Smooth muscle cell (in vitro differentiated cells): ENCODE results near the gene CACNA1F. TPM values are rescaled to one million over a fixed set of nuclear protein-coding genes. Genes with fewer than 3 reads are reported as not detected.

Source experiments
- DNase-seq: peaks from one replicate; lab custom pipeline; 2025; ENCODE audit not compliant: unreplicated experiment; lab: John Stamatoyannopoulos, UW
- H2AFZ ChIP-seq: fragments of 200-600 bp; sonication (generic); 2 replicates; pipeline ENCODE4 v1.6.0; 2016; ENCODE audit warnings: antibody characterized with exemption, low read depth, mild to moderate bottlenecking
- H3F3A ChIP-seq: fragments of 200-600 bp; sonication (generic); 2 replicates; pipeline ENCODE4 v1.6.0; 2017; ENCODE audit warnings: antibody characterized with exemption, low read depth
- H3K27ac ChIP-seq: fragments of 200-600 bp; sonication (generic); 2 replicates; pipeline ENCODE4 v1.5.1; 2016; ENCODE audit warnings: low read depth, mild to moderate bottlenecking
- H3K27me3 ChIP-seq: fragments of 200-600 bp; sonication (generic); 2 replicates; pipeline ENCODE4 v1.6.1; 2016; ENCODE audit warnings: low read depth, mild to moderate bottlenecking
- H3K36me3 ChIP-seq: fragments of 200-600 bp; sonication (generic); 2 replicates; pipeline ENCODE4 v1.5.1; 2016; ENCODE audit warnings: low read depth
- H3K4me1 ChIP-seq: fragments of 200-600 bp; sonication (generic); 2 replicates; pipeline ENCODE4 v1.5.1; 2016; ENCODE audit warnings: low read depth
- H3K4me2 ChIP-seq: fragments of 200-600 bp; sonication (generic); 2 replicates; pipeline ENCODE4 v1.6.0; 2016; ENCODE audit warnings: mild to moderate bottlenecking
- H3K4me3 ChIP-seq: fragments of 200-600 bp; sonication (generic); 2 replicates; pipeline ENCODE4 v1.5.1; 2016; ENCODE audit warnings: mild to moderate bottlenecking
- H3K79me2 ChIP-seq: fragments of 200-600 bp; sonication (generic); 2 replicates; pipeline ENCODE4 v1.6.0; 2016; ENCODE audit warnings: low read depth, mild to moderate bottlenecking
- H3K9ac ChIP-seq: fragments of 200-600 bp; sonication (generic); 2 replicates; pipeline ENCODE4 v1.6.0; 2016; ENCODE audit warnings: low read depth
- H3K9me3 ChIP-seq: fragments of 200-600 bp; sonication (generic); replicated peaks from 2 replicates; pipeline ENCODE4 v1.5.1; 2016; ENCODE audit warnings: low read depth
- H4K20me1 ChIP-seq: fragments of 200-600 bp; sonication (generic); 2 replicates; pipeline ENCODE4 v1.6.0; 2016; ENCODE audit warnings: low read depth
- CTCF ChIP-seq: fragments of 200-600 bp; sonication (generic); IDR thresholded peaks from 2 replicates; pipeline ENCODE4 v1.5.1; 2017; ENCODE audit warnings: borderline replicate concordance, mild to moderate bottlenecking, antibody characterized with exemption; ENCODE audit not compliant: insufficient read depth, poor library complexity, severe bottlenecking
- WGBS: methylation state at CpG from one replicate; pipeline ENCODE4 v1.1.7; 2016; ENCODE audit warnings: low lambda C conversion rate; 5-methylcytosine and 5-hydroxymethylcytosine counted together
- polyA plus RNA-seq: library from polyadenylated mRNA; unstranded; fragments of >200 nt; fragmentation: Nextera tagmentation; extraction: Ambion mirVana; gene quantifications from 2 replicates; pipeline ENCODE4 v1.2.1, GENCODE V29; 2016
- total RNA-seq: library from RNA; depleted of rRNA; stranded (reverse); fragments of >200 nt; gene quantifications from 2 replicates; pipeline ENCODE4 v1.2.3, GENCODE V29; 2014

The CACNA1F gene
- total and polyA plus RNA-seq, 2 experiments from 2014 or later = 0.34 TPM; not detected in 1

- Histone ChIP-seq H3K9ac (no peak within 1 kb of the TSS), H3K27me3 (no peaks in the 10 kb centered on the region), H3K4me3 (no peak within 1 kb of the TSS), H3K27ac (no peak within 1 kb of the TSS), H3K4me2 (no peak within 1 kb of the TSS), H3K9me3 (no peaks in the 10 kb centered on the region), H2AFZ (no peak within 1 kb of the TSS), H3K4me1 (peaks cover 3% of the 10 kb centered on the region), H3K36me3 (no peaks in the 10 kb centered on the region), H3K79me2 (no peaks in the 10 kb centered on the region), H4K20me1 (no peaks in the 10 kb centered on the region), H3F3A (no peaks in the 10 kb centered on the region)
- TF ChIP-seq CTCF = no peak
- DNase-seq = no peak
- WGBS = 83% methylated on average over 11 of the region's 11 CpGs
Observed at GRCh38 chrX:49264460-49264859, 31.3 kb upstream of the CACNA1F start, which contains the start of gene FOXP3. TSS of gene FOXP3 (minus strand) at chrX:49264710. CDS start at chrX:49258505, 6,205 bp downstream.

- no peak for TF ChIP-seq CTCF
- no peaks in the 10 kb centered on the region for H3K79me2 ChIP-seq
- H3K9me3 ChIP-seq = no peaks in the 10 kb centered on the region
- no peak overlapping the region for H3K27ac ChIP-seq
- H3K9ac ChIP-seq = no peak overlapping the region
- 83% methylated on average over 9 of the region's 10 CpGs for WGBS
- no peak overlapping the region for H3K4me2 ChIP-seq
- H3K4me1 ChIP-seq = peaks cover 3% of the 10 kb centered on the region
- H3K27me3 ChIP-seq = no peaks in the 10 kb centered on the region
- no peaks in the 10 kb centered on the region for H3K36me3 ChIP-seq
- H2AFZ ChIP-seq = no peak overlapping the region
- no peaks in the 10 kb centered on the region for H3F3A ChIP-seq
- no peak overlapping the region for H3K4me3 ChIP-seq
- no peak for DNase-seq
- H4K20me1 ChIP-seq = no peaks in the 10 kb centered on the region
Observed at GRCh38 chrX:49263631-49264030, 30.5 kb upstream of the CACNA1F start.

- WGBS = 52% methylated on average over 1 of the region's 1 CpG
- Histone ChIP-seq H3K27ac (no peak overlapping the region), H3K79me2 (no peaks in the 10 kb centered on the region), H4K20me1 (no peaks in the 10 kb centered on the region), H3K9me3 (no peaks in the 10 kb centered on the region), H3F3A (no peaks in the 10 kb centered on the region), H3K36me3 (no peaks in the 10 kb centered on the region), H3K4me3 (no peak overlapping the region), H3K4me1 (no peaks in the 10 kb centered on the region), H3K27me3 (no peaks in the 10 kb centered on the region), H3K4me2 (no peak overlapping the region), H2AFZ (no peak overlapping the region), H3K9ac (no peak overlapping the region)
- TF ChIP-seq CTCF = no peak
- no peak for DNase-seq
Observed at GRCh38 chrX:49262603-49263002, 29.5 kb upstream of the CACNA1F start.

- H4K20me1 ChIP-seq = no peaks in the 10 kb centered on the region
- WGBS = 85% methylated on average over 17 of the region's 17 CpGs
Observed at GRCh38 chrX:49260221-49260985, 27.3 kb upstream of the CACNA1F start.

More at GRCh38 chrX:49260221-49260985, 27.3 kb upstream of the CACNA1F start:
- no peak for TF ChIP-seq CTCF
- H3F3A ChIP-seq = no peaks in the 10 kb centered on the region
- no peak overlapping the region for H3K27ac ChIP-seq
- H3K4me1 ChIP-seq = no peaks in the 10 kb centered on the region
- no peaks in the 10 kb centered on the region for H3K9me3 ChIP-seq
- H2AFZ ChIP-seq = no peak overlapping the region
- no peaks in the 10 kb centered on the region for H3K36me3 ChIP-seq
- H3K4me2 ChIP-seq = no peak overlapping the region
- no peaks in the 10 kb centered on the region for H3K79me2 ChIP-seq
- H3K4me3 ChIP-seq = no peak overlapping the region
- no peak overlapping the region for H3K9ac ChIP-seq
- no peak for DNase-seq
- no peaks in the 10 kb centered on the region for H3K27me3 ChIP-seq
